Activated CD4-positive, alpha-beta T cell treated with anti-CD3 and anti-CD28 coated beads for 36 hours (primary cell): ENCODE measurements around the gene IL15RA. TPM values are rescaled to one million over a fixed set of nuclear protein-coding genes. Genes with fewer than 3 reads are reported as not detected.

Experiments used
- ATAC-seq: fragments of 200-7000 bp; cut with Tn5 transposase; one replicate; pipeline ENCODE4 v1.10.0; 2021; ENCODE audit warnings: mild to moderate bottlenecking, moderate library complexity
- CTCF ChIA-PET: fragments of 350-600 bp; sonication (Branson Sonifier 250); formaldehyde crosslinking; loops from one replicate; lab custom pipeline; 2021; ENCODE audit warnings: antibody characterized with exemption; lab: Charles Lee
- POLR2A ChIA-PET: fragments of 350-600 bp; sonication (Branson Sonifier 250); formaldehyde crosslinking; loops from one replicate; lab custom pipeline; 2021; ENCODE audit warnings: antibody characterized with exemption, inconsistent platforms; lab: Charles Lee
- DNase-seq: peaks from one replicate; pipeline ENCODE4 v3.0.0-alpha.2; 2020
- H3K27ac Mint-ChIP-seq: one replicate; pipeline ENCODE4 v1.8.0; 2021; ENCODE audit warnings: mixed read lengths
- H3K27me3 Mint-ChIP-seq: one replicate; pipeline ENCODE4 v1.8.0; 2021; ENCODE audit warnings: mixed read lengths
- H3K36me3 Mint-ChIP-seq: one replicate; pipeline ENCODE4 v1.8.0; 2021; ENCODE audit warnings: low read depth, mixed read lengths
- H3K4me1 Mint-ChIP-seq: one replicate; pipeline ENCODE4 v1.8.0; 2021; ENCODE audit warnings: mixed read lengths
- H3K4me3 Mint-ChIP-seq: one replicate; pipeline ENCODE4 v1.8.0; 2021; ENCODE audit warnings: mild to moderate bottlenecking, moderate library complexity, mixed read lengths
- H3K9me3 Mint-ChIP-seq: one replicate; pipeline ENCODE4 v1.8.0; 2021; ENCODE audit warnings: low read depth, mixed read lengths
- intact Hi-C, 2 experiments: fragments of 100-400 bp; cut with DNase I in 1 of 2; cut with micrococcal nuclease in 1 of 2; formaldehyde crosslinking; loops; one replicate each; pipeline versions ENCODE4 v1.14.2 to v1.15.1; 2022 to 2024; cut with DNase I, micrococcal nuclease
- total RNA-seq, 2 experiments: library from RNA; stranded (reverse); gene quantifications; one replicate each; pipeline ENCODE4 v1.2.3, GENCODE V29; 2021

Gene IL15RA, protein sequence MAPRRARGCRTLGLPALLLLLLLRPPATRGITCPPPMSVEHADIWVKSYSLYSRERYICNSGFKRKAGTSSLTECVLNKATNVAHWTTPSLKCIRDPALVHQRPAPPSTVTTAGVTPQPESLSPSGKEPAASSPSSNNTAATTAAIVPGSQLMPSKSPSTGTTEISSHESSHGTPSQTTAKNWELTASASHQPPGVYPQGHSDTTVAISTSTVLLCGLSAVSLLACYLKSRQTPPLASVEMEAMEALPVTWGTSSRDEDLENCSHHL
- 10 to 100 TPM; 19.7 to 22.1 TPM for total RNA-seq

DNA sequence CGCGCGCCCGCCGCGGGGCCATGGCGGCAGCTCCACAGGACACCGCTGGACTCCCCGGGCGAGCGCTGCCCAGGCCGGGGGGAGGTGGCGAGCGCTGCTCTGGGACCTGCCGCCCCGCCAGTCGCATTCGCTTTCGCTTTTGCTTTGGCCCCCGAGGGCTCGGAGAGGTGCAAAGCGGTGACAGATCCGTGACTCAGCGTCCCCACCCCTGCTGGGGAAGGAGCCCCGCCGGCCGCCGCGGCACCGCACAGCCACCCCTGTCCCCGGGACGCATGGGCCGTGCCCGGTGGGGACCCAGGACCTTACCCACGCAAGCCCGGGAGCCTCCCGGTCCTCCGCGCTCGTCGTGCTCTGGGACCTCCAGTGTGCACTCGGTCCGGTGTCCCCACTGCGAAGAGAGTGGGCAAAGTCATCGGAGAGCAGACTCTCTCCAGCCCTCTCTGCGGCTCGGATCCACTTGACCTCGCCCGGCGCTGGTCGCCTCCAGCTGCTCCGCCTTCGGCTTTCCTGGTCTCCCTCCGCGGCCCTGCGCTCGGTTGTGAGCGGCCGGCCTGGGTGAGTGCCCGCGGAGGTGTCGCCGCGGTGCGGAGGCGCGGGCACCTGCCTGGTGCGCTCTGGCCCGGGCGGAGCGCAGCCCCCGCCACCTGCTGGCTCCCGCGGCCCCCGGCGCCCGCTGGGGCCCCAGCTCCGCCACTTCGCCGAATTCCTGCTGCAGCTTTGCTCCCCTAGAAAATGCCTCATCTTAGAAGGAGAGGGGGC lies at the start of gene IL15RA:
TSS of gene IL15RA (minus strand) at position 73 of the 759 bp plus-strand sequence. CDS start at position 22, 51 bp downstream.
- ATAC-seq (peak; percentile 72), DNase-seq (peak; percentile 95)
- POLR2A ChIA-PET, result no interaction called here
- H3K27me3 Mint-ChIP-seq, result no peaks in the 10 kb centered on the region
- peak within 1 kb of the TSS; percentile 95 for H3K27ac Mint-ChIP-seq
- peaks cover 12% of the 10 kb centered on the region for H3K36me3 Mint-ChIP-seq
- H3K4me3 Mint-ChIP-seq, result peak within 1 kb of the TSS; percentile 94
- H3K4me1 Mint-ChIP-seq, result peaks cover 28% of the 10 kb centered on the region
- no peaks in the 10 kb centered on the region for H3K9me3 Mint-ChIP-seq
- intact Hi-C loops, result loop anchor here (1.0 to 5.0 kb wide), 9 partner anchors 37 to 293 kb away; partner anchors contain the start of genes GDI2 (in 1 of the 2) and TASOR2 (in 1 of the 2)
- CTCF ChIA-PET, result interaction anchor here (0.7 to 2.4 kb wide), 6 partner anchors 10 to 355 kb away, joined by 3 to 13 read pairs (median 4); partner anchors contain the start of gene PFKFB3

- CTCF ChIA-PET, result interaction anchor here (0.7 to 0.8 kb wide), 2 partner anchors 250 to 602 kb away, joined by 3 to 4 read pairs; no protein-coding TSS in a partner anchor
- ATAC-seq (no peak), DNase-seq (no peak)
- Mint-ChIP-seq H3K27ac (peak overlapping the region; percentile 9), H3K4me3 (no peak overlapping the region), H3K4me1 (peaks cover 38% of the 10 kb centered on the region), H3K9me3 (peaks cover 4% of the 10 kb centered on the region), H3K27me3 (no peaks in the 10 kb centered on the region), H3K36me3 (peaks cover 92% of the 10 kb centered on the region)
- intact Hi-C loops, result no loop called here
- POLR2A ChIA-PET, result interaction anchor here (0.7 kb wide), 1 partner anchor 58 kb away, joined by 6 read pairs; no protein-coding TSS in a partner anchor
Observed at GRCh38 chr10:6025683-6026255, 48.4 kb upstream of the IL15RA start.

- DNase-seq (no peak), ATAC-seq (no peak)
- H3K27ac Mint-ChIP-seq, result no peak overlapping the region
- intact Hi-C loops, result no loop called here
- CTCF ChIA-PET, result no interaction called here
- POLR2A ChIA-PET, result no interaction called here
- H3K36me3 Mint-ChIP-seq, result peaks cover 92% of the 10 kb centered on the region
- no peaks in the 10 kb centered on the region for H3K9me3 Mint-ChIP-seq
- no peaks in the 10 kb centered on the region for H3K27me3 Mint-ChIP-seq
- peaks cover 37% of the 10 kb centered on the region for H3K4me1 Mint-ChIP-seq
- H3K4me3 Mint-ChIP-seq, result no peak overlapping the region
Observed at GRCh38 chr10:6024334-6024682, 47.0 kb upstream of the IL15RA start.

DNA sequence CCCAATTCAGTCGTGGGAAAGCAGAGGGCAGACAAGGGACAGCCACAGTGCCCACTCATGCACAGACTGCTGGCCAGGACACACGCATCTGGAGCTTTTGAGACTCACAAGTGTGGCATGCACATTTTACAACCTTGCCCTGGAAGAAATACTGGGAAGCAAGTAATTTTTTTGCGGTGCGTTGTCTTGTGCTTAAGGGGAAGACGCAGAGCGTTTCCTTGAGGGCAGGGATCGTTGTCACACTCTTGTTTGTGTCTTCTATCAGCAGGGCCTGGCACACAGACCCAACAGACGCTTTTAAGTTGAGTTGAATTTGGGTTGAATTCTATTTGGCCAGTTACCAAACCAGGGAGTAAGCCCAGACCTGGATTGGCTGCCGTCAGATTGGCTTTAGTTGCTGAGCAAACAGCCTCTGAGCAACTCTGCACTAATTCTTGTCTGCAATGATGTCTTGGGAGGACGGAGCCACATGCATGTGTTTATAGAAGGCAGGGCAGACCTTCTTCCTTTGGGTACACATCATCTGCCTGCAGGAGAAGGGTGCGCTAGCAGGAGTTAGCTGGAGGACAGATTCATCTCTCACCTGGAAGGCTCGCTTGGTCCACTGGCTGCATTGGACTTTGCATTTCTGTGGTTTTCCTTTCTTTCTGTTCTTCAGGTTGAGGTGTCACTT lies 46.5 kb upstream of the IL15RA start:
- Mint-ChIP-seq H3K4me3 (no peak overlapping the region), H3K36me3 (peaks cover 94% of the 10 kb centered on the region), H3K4me1 (peaks cover 42% of the 10 kb centered on the region), H3K27me3 (no peaks in the 10 kb centered on the region), H3K9me3 (no peaks in the 10 kb centered on the region), H3K27ac (no peak overlapping the region)
- ChIA-PET CTCF (interaction anchor here (1.0 to 1.4 kb wide), 2 partner anchors 14 to 24 kb away, joined by 3 to 4 read pairs; no protein-coding TSS in a partner anchor), POLR2A (no interaction called here)
- DNase-seq (no peak), ATAC-seq (no peak)
- intact Hi-C loops, result no loop called here

DNA sequence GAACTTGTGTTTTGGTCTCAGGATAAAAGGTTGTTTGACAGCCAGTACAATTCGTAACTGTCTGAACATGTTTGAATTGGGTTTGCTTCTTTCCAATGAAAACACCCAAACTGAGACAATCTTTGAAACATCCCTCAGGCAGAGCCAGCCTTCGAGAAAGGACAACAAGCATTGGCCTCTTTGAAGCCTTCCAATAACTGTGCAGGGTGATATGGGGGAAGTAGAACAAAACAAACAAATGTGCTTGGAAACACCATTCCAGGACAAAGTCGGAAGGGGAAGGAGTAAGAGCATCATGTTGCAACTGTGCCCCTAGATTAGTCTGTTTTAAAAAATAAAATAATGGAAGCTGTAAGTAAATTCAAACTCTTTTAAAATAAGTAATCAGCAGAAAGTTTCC lies 45.3 kb upstream of the IL15RA start:
- CTCF ChIA-PET, result interaction anchor here (0.6 to 1.4 kb wide), 3 partner anchors 12 to 27 kb away, joined by 3 to 4 read pairs (median 3); no protein-coding TSS in a partner anchor
- no peaks in the 10 kb centered on the region for H3K9me3 Mint-ChIP-seq
- no peak for DNase-seq
- H3K36me3 Mint-ChIP-seq, result peaks cover 93% of the 10 kb centered on the region
- peak overlapping the region; percentile 55 for H3K27ac Mint-ChIP-seq
- H3K4me3 Mint-ChIP-seq, result no peak overlapping the region
- POLR2A ChIA-PET, result no interaction called here
- no peak for ATAC-seq
- intact Hi-C loops, result no loop called here
- H3K4me1 Mint-ChIP-seq, result peaks cover 39% of the 10 kb centered on the region
- H3K27me3 Mint-ChIP-seq, result no peaks in the 10 kb centered on the region

DNA sequence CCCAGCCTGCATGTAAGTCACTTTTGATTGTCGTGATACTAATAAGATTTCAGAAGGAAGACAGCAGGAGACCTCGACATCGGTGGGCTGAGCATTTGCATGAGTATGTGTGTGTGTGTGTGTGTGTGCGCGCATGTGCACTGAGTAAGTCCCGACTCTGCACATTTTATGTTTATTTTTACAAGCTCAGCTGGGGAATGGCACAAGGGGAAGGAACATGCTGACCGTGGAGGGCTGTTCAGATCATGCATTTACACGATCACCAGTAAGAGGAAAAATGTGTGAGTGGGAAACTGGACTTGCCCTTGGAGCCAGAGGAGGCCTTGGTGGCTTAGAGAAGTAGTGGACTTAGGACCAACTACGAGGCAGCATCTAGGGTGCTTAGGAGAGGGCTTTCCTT lies 43.5 kb upstream of the IL15RA start:
- no peak for ATAC-seq
- intact Hi-C loops, result no loop called here
- POLR2A ChIA-PET, result no interaction called here
- no peaks in the 10 kb centered on the region for H3K27me3 Mint-ChIP-seq
- no peak overlapping the region for H3K4me3 Mint-ChIP-seq
- peaks cover 93% of the 10 kb centered on the region for H3K36me3 Mint-ChIP-seq
- no peak overlapping the region for H3K27ac Mint-ChIP-seq
- CTCF ChIA-PET, result no interaction called here
- no peak for DNase-seq
- peaks cover 46% of the 10 kb centered on the region for H3K4me1 Mint-ChIP-seq
- H3K9me3 Mint-ChIP-seq, result no peaks in the 10 kb centered on the region

GRCh38 chr10:6019796-6020195 lies 42.5 kb upstream of the IL15RA start:
- peak; percentile 5 for ATAC-seq
- H3K9me3 Mint-ChIP-seq, result no peaks in the 10 kb centered on the region
- no peaks in the 10 kb centered on the region for H3K27me3 Mint-ChIP-seq
- no peak for DNase-seq
- peaks cover 56% of the 10 kb centered on the region for H3K4me1 Mint-ChIP-seq
- POLR2A ChIA-PET, result no interaction called here
- CTCF ChIA-PET, result interaction anchor here (0.7 kb wide), 1 partner anchor 37 kb away, joined by 3 read pairs; no protein-coding TSS in a partner anchor
- intact Hi-C loops, result no loop called here
- peak overlapping the region; percentile 76 for H3K27ac Mint-ChIP-seq
- no peak overlapping the region for H3K4me3 Mint-ChIP-seq
- peaks cover 94% of the 10 kb centered on the region for H3K36me3 Mint-ChIP-seq

DNA sequence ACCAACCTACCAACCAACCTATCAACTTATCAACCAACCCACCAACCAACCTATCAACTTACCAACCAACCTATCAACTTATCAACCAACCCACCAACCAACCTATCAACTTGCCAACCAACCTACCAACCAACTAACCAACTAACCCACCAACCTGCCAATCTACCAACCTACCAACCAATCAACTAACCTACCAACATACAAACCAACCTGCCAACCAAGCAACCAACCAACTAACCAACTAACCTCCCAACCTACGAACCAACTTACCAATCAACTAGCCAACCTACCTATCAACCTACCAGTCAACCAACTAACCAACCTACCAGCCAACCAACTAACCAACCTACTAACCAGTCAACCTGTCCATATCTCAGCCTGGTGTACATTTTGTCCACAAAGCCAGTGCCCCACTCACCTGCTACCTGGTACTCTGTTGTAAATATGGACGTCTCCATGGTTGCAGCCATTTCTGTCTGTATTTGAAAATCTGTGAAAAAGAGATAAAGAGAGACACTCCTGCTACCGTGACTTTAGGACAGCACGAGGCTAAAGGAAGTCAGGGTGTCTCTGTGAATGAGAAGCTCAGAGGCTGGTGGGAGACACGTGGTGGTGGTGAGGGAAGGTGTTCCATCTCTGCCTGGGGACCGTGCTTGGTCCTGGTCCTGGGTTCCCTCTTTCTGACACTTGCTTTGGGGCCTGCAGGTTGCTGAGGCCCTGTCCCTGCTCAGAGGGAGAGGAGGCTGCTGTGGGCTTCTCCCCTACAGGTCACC lies 41.9 kb upstream of the IL15RA start:
- CTCF ChIA-PET, result no interaction called here
- Mint-ChIP-seq H3K27me3 (no peaks in the 10 kb centered on the region), H3K9me3 (no peaks in the 10 kb centered on the region), H3K36me3 (peaks cover 94% of the 10 kb centered on the region), H3K4me1 (peaks cover 62% of the 10 kb centered on the region), H3K27ac (peak overlapping the region; percentile 76), H3K4me3 (peak overlapping the region; percentile 14)
- intact Hi-C loops, result no loop called here
- POLR2A ChIA-PET, result no interaction called here
- DNase-seq (no peak), ATAC-seq (peak; percentile 4)

DNA sequence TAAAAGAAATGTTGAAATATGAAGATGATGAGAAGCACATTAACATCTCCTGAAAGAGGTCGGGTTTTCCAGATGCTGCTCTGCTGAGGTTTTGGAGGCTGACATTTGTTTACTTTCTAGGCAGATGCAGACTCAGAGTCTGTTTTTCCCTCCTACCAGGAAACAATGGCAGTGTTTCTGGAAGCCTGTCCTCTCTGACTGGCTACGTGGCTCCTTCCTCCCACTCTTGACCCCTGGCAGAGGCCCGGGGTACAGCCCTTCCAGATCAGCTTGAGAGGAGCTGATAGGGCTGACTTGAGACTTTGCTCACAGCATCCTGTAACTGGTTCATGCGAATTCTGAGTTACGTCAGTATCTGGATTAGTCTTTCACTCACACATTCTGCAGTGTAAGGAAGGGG lies 41.1 kb upstream of the IL15RA start:
- ATAC-seq (no peak), DNase-seq (no peak)
- Mint-ChIP-seq H3K36me3 (peaks cover 92% of the 10 kb centered on the region), H3K4me3 (no peak overlapping the region), H3K27me3 (no peaks in the 10 kb centered on the region), H3K9me3 (no peaks in the 10 kb centered on the region), H3K27ac (peak overlapping the region; percentile 76), H3K4me1 (peaks cover 65% of the 10 kb centered on the region)
- POLR2A ChIA-PET, result no interaction called here
- CTCF ChIA-PET, result interaction anchor here (0.5 kb wide), 1 partner anchor 19 kb away, joined by 3 read pairs; no protein-coding TSS in a partner anchor
- intact Hi-C loops, result no loop called here

GRCh38 chr10:6017781-6018354 lies 40.5 kb upstream of the IL15RA start:
- POLR2A ChIA-PET, result no interaction called here
- no peaks in the 10 kb centered on the region for H3K9me3 Mint-ChIP-seq
- no peak for DNase-seq
- intact Hi-C loops, result no loop called here
- CTCF ChIA-PET, result no interaction called here
- H3K4me3 Mint-ChIP-seq, result no peak overlapping the region
- H3K4me1 Mint-ChIP-seq, result peaks cover 67% of the 10 kb centered on the region
- no peak for ATAC-seq
- H3K36me3 Mint-ChIP-seq, result peaks cover 91% of the 10 kb centered on the region
- no peaks in the 10 kb centered on the region for H3K27me3 Mint-ChIP-seq
- peak overlapping the region; percentile 31 for H3K27ac Mint-ChIP-seq
